HUES64 (cell line): ENCODE data around the gene LRIG2.

Source experiments
- H3K27ac ChIP-seq: 2 replicates; pipeline ENCODE4 v1.7.0; 2013; ENCODE audit warnings: low read depth, low read length, inconsistent platforms
- H3K27me3 ChIP-seq: 2 replicates; pipeline ENCODE4 v1.6.1; 2013; ENCODE audit warnings: mild to moderate bottlenecking, low read length; ENCODE audit not compliant: insufficient read depth
- H3K36me3 ChIP-seq: 2 replicates; pipeline ENCODE4 v1.6.1; 2013; ENCODE audit warnings: mild to moderate bottlenecking, low read length; ENCODE audit not compliant: insufficient read depth
- H3K4me1 ChIP-seq: 2 replicates; pipeline ENCODE4 v1.6.1; 2013; ENCODE audit warnings: mild to moderate bottlenecking, low read length, moderate library complexity; ENCODE audit not compliant: insufficient read depth
- H3K4me3 ChIP-seq: 2 replicates; pipeline ENCODE4 v1.5.1; 2013; ENCODE audit warnings: mild to moderate bottlenecking, low read length, moderate library complexity
- H3K9ac ChIP-seq: 2 replicates; pipeline ENCODE4 v1.6.1; 2013; ENCODE audit warnings: mild to moderate bottlenecking, low read depth, low read length
- H3K9me3 ChIP-seq: 2 replicates; pipeline ENCODE4 v1.6.1; 2013; ENCODE audit warnings: low read depth, low read length; ENCODE audit not compliant: insufficient read depth
- WGBS: fragments of 150-250, 120-280 bp; methylation state at CpG from one replicate; pipeline ENCODE4 v1.1.7; 2013; ENCODE audit warnings: missing lambda C conversion rate; 5-methylcytosine and 5-hydroxymethylcytosine counted together

Gene LRIG2

DNA sequence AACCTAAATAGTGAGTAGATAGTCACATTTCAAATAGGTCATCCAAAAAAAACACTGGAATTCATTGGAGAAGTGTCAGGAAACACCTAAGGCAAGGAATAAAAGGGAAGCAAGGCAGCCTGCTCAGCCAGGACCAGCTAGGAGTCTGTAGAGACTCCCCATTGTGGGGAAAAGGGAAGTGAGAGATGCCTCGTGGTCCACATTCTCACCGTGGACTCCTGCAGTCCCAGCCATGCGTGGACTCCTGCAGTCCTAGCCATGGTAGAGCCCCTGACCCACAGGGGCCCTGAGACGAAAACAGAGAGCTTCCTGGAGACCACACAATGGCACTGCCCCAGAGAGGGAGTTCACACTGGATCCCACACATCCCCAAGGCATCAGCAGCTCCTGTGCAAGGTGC is 97.5 kb downstream of the LRIG2 start:
- no peaks in the 10 kb centered on the region for H3K27me3 ChIP-seq
- H3K27ac ChIP-seq, result no peak overlapping the region
- no peak overlapping the region for H3K4me3 ChIP-seq
- WGBS, result 85% methylated on average over 4 of the region's 4 CpGs
- no peak overlapping the region for H3K9ac ChIP-seq
- no peaks in the 10 kb centered on the region for H3K36me3 ChIP-seq
- peaks cover 13% of the 10 kb centered on the region for H3K9me3 ChIP-seq
- H3K4me1 ChIP-seq, result no peaks in the 10 kb centered on the region

GRCh38 chr1:113178106-113178505 is 105.1 kb downstream of the LRIG2 start:
- H3K9me3 ChIP-seq, result peaks cover 10% of the 10 kb centered on the region
- no peaks in the 10 kb centered on the region for H3K36me3 ChIP-seq
- WGBS, result 95% methylated on average over 3 of the region's 3 CpGs
- H3K27ac ChIP-seq, result no peak overlapping the region
- H3K9ac ChIP-seq, result no peak overlapping the region
- H3K4me1 ChIP-seq, result no peaks in the 10 kb centered on the region
- H3K4me3 ChIP-seq, result no peak overlapping the region
- H3K27me3 ChIP-seq, result no peaks in the 10 kb centered on the region

DNA sequence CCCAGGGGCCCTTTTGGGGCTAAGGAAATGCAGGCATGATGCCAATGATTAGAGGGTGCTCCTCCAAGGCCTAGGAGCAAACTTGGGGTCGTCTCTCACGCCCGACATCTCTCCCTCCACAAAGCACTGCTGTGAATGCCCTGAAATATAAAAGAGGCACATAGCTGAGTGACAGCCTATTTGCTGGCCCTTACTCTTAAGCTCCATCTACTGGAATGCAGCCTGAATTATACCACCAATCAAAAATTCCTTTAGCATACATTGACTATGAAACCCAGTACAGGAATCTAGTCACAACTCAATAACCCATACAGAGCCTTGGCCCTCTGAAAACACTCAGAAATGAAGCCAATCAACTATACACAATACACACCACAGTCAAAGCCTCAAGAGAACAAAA is 105.5 kb downstream of the LRIG2 start:
- Histone ChIP-seq H3K9me3 (peaks cover 8% of the 10 kb centered on the region), H3K36me3 (no peaks in the 10 kb centered on the region), H3K27me3 (no peaks in the 10 kb centered on the region), H3K27ac (no peak overlapping the region), H3K4me1 (no peaks in the 10 kb centered on the region), H3K9ac (no peak overlapping the region), H3K4me3 (no peak overlapping the region)
- WGBS, result 91% methylated on average over 3 of the region's 3 CpGs
